Fibroblast of skin of right biceps (primary cell): ENCODE results near the gene KDM4F.
"Not testable (repeated sequence)": the region's sequence is repeated elsewhere in the genome, so short reads cannot be mapped to it uniquely, and the experiment has no call there.

Experiments used
- DNase-seq: peaks from one replicate; pipeline ENCODE4 v3.0.0-alpha.2; 2013

Gene KDM4F

DNA sequence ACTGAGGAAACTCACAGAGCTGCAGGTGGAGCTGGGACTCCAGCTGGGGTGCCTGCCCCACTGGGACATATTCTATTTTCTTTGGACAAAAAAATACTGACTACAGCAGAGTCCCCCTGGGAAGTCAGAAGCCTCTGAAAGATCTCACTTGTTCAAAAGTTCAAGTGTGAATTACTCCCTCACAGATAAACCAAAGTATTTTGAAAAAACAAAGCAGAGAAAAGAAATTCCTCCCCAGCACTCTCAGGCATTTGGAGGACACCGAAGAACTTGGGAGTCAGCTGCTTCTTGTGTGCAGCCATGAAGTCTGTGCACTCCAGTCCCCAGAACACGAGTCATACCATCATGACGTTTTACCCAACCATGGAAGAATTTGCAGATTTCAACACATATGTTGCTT lies at the start of gene KDM4F:
KDM4F (plus strand) TSS at position 301 of the 400 bp plus-strand sequence.
- DNase-seq, result not testable (repeated sequence)

DNA sequence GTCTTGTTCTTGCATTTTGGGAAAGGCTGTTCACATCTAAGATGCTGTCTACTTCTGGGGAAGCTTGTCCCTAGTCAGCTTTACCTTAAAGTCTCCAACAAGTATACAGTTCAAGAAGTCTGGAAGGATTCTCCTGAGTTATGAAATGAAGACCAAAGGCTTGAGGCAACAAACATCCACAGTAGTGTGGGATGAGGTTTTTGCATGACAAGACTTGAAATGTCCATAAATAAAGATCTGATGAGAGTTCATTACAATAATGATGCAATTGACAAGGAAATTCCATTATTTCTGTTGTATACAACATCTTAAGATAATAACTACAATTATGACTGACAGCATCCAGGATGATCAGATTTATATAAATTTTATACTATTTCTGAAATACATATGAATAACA lies 45.5 kb upstream of the KDM4F start:
- no peak for DNase-seq

DNA sequence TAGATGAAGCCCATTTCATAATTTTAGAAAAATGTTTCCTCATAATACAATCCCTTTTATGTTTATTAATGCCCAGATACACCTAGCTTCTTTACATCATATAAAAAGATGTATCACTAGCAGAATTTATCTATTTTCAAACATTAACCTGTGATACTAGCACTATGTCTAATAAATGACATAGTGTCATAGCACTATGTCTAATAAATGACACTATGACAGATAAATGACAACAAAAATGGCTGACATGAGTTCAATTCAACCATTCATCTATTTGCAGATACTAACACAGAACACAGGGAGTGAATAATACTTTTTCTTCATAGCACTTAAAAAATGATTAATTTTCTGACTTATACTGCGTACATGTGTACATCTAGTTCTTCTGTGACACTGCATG lies 43.6 kb upstream of the KDM4F start:
- DNase-seq, result no peak

DNA sequence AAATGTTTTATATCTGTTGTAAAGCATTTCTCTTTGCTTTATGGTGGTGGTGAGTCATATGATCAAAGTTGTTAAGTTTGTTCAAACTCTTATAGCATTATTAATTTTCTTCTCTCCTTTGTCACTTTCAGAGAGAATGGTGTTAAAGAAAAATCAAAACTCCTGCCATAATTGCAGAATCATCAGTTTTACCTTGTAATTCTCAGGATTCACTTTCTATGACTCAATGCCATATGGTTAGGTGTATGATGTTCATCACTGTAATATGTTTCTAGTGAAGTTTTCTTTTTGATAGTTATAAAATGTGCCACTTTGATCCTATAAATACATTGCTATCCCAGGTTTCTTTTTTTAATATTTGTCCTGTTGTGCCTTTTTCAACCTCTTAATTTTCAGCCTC lies 37.8 kb upstream of the KDM4F start:
- no peak for DNase-seq

DNA sequence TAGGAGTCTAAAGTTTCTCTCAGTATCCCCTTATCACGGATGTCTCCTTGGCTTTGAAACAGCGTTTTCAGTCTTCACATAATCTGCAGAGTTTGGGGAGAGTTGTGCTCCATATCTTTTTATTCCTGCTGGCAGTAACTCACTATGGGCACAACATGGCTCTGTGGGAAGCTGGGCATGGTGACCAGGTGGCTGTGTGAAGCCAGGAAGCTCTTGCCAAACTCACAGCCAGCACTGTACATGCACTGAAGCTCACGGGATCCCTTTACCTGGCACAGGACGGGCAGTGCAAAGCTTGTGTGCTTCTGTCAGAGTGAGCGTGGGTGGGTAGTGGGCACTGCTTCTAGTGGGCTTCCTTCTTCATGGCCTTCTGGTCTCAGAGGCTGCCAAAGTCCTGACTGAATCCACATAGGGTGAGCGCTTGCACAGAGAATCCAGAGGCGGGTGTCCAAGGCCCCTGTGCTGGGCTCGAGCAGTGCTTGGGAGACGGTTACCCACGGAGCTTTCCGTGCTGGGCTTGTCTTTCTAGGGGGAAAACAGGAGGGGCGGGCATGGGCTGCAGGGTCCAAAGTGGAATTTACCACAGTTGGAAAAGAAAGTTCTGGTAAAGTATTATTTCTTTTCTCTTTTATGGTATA lies 34.9 kb upstream of the KDM4F start:
- DNase-seq, result no peak

DNA sequence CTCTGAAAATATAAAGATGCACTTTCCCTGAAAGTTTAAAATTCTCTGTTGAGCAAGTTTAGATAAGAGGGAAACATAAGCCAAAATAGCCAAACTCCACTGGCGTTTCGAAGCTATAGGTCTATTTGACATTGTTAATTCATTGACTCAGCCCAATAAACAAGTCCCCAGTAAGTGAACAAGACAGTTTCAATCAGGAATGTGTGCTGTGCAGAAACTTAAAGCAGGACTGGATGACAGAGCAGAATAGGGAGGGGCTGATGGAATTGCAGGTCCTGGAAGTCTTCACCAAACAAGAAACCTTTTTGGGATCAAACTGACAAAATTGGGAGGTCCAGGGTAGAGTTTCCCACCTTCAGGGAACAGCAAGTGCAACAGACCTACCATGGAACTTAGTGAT lies 33.1 kb upstream of the KDM4F start:
- DNase-seq, result no peak

DNA sequence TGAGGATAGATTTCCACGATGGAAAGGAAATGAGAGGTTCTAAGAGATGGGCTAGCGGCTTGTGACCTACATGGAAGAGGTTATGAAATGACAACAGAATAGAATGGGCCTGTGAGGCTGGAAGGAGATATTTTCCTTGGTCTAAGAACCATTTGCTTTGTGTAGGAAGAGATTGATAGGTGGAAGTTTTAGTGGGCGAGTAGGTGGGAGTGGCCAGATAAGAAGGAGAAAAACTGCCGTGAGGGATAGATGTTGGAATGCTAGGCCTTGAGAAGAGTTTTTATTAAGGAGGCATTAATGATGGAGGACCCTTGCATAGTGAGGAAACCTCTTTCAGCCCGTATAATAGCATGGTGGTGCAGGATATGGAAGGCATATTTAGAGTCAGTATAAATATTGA lies 27.8 kb upstream of the KDM4F start:
- DNase-seq, result not testable (repeated sequence)

DNA sequence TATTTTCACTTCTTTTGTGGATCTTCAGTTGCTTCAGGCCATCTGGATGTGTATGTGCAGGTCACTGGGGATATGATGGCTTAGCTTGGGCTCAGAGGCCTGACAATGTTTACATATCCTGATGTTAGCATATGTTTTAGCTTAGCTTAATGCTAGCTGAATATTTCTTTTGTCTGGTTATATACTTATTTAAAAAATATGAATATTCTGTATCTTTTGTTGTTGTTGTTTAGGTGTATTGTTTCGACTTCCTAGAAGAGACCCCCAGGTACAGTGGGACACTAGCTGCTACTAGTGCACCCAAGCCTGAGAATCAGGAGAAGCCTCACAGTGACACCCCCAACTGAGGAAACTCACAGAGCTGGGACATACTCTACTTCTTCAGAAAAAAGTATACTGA lies 24.3 kb upstream of the KDM4F start, which contains the start of gene KDM4E:
KDM4E (plus strand) TSS at position 301 of the 400 bp plus-strand sequence. CDS start 300 bp downstream, outside the sequence.
- DNase-seq, result no peak

DNA sequence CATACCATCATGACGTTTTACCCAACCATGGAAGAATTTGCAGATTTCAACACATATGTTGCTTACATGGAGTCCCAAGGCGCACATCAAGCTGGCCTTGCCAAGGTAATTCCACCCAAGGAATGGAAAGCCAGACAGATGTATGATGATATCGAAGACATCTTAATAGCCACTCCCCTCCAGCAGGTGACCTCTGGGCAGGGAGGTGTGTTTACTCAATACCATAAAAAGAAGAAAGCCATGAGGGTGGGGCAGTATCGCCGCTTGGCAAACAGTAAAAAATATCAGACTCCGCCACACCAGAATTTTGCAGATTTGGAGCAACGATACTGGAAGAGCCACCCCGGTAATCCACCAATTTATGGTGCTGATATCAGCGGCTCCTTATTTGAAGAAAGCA lies 23.6 kb upstream of the KDM4F start:
- DNase-seq, result not testable (repeated sequence)

DNA sequence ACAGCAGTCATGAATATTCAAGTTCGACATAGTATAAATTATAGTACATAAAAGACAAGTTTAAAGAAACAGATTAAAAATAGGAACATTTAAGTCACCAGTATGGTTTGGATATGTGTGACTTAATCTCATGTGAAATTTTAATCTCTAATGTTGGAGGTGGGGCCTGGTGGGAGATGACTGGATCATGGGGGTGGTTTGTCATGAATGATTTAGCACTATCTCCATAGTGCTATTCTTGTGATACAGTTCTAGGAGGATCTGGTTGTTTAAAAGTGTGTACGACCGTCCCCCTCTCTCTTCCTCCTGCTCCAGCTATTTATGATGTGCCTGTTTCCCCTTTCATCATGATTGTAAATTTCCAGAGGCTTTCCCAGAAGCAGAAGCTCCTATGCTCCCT lies 20.9 kb upstream of the KDM4F start:
- DNase-seq, result no peak

DNA sequence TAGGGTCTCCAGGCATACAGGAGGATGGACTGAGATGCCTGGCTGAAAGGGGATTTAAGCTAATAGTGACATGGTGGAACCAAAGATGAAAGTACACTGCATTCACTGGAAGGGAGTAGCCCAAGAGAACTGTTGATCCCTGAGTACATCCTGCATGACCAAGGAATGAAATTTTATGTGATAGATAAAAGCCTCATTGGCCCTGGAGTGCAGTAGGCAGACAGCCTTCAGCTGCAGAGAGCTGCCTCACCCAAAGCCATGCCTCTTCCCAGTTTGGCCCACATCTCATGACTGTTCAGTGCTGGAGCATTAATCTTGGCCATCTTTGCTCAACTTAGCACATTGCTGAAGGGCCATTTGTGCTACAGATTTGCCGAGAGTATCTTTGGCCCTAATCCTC lies 16.2 kb upstream of the KDM4F start:
- DNase-seq, result no peak

DNA sequence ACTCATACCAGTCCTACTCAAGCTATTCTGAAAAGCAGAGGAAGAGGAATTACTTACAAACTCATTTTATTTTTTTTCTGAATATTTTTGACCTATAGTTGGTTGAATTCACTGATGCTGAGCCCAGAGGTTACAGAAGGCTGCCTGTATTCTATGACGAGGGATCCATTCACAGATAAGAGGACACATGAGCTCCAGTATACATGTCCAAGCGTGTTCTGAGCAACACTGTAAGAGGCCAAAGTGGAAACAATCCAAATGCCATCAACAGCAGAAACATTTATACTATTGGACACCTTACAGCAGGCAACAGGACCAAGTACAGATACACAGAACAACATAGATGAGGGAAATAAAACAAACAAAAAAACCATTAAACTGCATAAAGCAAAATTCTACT lies 13.9 kb upstream of the KDM4F start:
- no peak for DNase-seq

DNA sequence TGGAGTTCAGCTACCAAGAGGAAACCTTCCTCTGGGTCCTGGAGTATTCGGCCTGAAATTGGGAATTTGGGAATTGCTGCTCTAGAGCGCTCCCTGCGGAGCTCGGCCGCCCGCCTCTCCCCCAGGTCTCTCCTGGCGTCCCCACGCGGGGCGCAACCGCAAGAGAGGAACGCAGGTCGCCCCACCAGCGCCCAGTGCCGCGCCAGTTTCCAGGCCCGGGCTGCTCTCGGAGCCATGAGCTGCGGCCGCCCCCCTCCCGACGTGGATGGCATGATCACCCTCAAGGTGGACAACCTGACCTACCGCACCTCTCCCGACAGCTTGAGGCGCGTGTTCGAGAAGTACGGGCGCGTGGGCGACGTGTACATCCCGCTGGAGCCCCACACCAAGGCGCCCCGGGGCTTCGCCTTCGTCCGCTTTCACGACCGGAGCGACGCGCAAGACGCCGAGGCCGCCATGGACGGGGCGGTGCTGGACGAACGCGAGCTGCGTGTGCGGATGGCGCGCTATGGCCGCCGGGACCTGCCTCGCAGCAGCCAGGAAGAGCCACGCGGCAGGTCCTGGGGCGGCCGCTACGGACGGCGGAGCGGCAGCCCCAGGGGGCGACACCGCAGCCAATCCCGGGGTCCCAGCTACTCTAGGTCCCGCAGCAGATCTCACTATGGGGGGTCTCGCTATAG lies 11.7 kb upstream of the KDM4F start:
- DNase-seq, result peak; percentile 17

DNA sequence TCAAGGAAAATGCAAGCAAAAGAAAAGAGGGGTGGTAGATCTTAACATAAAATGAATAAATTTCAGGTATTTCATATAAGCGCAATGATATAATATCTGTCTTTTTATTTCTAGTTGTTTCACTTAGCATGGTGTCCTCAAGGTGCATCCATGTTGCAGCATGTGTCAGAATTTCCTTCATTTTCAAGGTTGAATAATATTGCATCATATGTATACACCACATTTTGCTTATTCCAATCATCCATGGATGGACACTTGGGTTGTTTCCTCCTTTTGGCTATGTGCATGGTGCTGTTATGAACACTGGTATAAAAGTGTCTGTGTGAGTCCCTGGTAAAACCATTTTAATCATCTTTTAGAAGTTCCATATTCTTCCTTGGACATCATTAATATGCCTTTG lies 7.0 kb upstream of the KDM4F start:
- DNase-seq, result no peak

DNA sequence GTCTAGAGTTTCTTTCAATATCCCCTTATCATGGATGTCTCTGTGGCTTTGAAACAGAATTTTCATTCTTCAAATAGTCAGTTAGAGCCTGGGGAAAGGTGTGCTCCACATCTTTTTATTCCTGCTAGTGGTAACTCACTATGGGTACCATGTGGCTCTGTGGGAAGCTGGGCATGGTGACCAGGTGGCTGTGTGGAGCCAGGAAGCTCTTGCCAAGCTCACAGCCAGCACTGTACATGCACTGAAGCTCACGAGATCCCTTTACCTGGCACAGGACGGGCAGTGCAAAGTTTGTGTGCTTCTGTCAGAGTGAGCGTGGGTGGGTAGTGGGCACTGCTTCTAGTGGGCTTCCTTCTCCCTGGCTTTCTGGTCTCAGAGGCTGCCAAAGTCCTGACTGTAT lies 6.3 kb upstream of the KDM4F start:
- no peak for DNase-seq

DNA sequence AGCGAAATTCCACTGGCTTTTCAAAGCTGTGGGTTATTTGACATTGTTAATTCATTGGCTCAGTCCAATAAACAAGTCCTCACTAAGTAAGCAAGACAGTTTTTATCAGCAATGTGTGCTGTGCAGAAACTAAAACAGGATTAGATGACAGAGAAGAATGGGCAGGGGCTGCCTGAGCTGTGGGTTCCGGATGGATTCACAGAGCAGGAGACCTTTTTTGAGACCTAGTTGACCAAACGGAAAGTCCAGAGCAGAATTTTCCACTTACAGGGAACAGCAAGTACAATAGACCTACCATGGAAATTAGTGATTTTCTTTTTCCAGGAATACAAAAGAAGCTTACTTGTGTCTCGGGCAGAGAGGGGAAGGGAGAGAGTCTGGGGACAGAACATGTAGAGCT lies 5.2 kb upstream of the KDM4F start:
- no peak for DNase-seq

DNA sequence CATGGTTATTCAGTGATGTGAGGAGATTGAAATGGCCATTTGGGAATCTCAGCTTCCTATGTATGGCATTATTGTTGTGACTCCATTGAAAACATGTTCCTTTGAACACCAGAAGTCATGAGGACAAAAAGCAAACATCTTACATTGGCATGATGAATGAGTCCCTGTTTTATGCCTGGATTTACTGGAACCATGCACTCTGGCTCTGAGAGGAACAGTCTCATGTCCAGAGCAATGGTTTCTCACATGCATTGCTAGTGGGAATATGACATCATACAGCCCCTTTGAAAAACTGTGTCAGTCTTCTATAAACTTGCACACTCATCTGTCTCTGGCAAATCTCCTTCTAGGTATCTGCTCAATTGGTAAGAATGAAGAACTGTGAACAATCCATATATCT lies 3.4 kb upstream of the KDM4F start:
- no peak for DNase-seq

DNA sequence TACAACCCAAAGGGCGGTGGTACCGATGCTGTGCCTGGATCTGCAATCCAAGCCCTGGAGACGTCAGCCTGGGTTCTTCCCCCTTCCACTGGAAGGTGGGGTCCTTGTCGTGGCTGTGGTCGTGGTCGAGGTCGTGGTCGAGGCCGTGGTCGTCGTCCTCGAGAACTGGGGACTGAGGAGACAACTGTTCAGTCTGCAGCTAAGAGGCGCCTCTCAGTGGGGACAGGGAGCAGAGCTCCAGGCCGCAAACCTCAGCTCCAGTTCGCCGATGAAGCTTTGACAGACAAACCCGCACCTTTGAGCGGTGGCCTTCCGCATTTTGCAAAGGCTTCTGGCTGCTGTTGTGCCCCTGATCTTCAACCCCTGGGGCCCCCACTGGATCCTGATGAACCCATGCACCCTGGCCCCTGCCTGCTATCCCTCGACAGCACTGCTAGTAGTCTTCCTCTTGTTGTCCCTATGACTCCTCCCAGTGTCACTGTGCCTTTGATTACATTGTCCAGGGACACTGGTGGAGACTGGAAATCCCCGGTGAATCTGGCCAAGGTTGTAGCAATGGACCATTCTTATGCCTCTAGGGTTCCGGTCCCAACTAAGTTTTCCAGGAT lies 1.5 kb downstream of the KDM4F start:
- DNase-seq, result no peak

DNA sequence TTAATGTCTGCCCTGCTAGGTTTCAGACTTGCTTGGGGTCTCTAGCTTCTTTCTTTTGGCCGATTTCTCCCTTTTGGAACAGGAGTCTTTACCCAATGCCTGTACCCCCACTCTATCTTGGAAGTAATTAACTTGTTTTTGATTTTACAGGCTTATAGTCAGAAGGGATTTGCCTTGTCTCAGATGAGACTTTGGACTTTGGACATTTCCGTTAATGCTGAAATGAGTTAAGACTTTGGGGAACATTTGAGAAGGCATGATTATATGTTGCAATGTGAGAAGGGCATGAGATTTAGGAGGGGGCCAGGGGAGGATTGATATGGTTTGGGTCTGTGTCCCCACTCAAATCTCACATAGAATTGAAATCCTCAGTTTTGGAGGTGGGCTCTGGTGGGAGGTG lies 5.1 kb downstream of the KDM4F start:
- DNase-seq, result no peak

DNA sequence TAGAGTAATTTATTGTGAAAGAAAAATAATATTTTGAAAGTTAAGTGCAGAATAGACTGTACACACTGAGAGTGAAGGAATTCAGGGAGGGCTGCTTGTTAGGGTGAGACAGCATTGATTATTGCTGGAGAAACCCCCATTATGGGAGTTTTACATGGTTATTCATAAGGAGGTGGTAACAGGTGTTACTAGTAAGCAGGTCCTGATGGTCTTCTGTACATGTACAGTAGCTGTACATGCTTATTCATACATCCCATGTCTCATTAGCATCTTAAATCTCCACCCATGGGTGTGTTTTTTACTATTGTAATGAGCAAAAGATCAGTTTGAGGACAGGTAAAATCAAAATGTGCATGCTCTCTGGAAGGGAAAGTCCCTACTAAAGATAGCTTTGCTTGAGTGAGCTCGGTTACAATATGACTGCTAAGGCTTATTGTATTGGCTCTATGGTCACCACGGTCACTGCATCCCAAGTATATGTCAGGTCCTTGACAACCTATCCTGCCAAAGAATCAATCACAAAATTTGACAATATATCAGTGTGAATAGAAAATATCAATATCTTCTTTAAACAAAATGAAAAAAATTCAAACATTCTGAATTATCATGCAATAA lies 6.2 kb downstream of the KDM4F start:
- DNase-seq, result no peak

DNA sequence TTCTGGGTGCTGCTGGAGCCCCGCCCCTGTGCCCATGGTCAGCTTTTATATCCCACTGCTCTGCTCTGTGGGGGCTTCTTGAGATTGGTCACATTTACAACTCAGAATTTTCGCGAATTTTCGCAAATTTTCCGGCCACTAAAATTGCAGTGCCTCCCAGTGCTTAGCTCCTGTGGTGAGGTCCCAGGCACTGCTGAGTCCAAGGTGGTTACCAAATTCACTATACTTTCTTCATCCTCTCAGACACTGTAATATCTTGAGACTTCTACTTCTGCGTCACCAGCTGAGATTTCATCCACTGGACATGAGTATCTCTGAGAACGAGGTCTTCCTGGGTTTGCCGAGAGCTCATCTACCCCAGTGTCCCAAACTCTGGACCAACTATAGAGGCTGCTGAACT lies 8.7 kb downstream of the KDM4F start:
- DNase-seq, result no peak

DNA sequence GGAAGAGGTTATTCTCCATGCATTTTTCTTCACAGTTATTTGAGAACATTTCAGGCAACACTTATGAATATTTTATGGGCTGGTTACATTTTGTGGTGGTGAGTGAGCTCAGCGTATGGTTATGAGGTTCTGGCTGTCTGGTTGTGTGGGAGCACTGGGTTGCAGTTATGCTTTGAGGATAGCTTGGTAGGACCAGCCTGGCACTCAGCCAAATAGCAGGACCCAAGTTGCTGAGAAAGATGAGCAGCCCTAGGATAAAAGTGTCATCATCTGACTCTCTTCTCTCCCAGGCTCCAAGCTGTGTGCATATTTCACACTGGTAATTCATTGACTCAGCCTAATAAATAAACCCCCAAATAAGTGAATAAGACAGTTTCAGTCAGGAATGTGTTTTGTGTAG lies 9.4 kb downstream of the KDM4F start:
- DNase-seq, result peak; percentile 47

DNA sequence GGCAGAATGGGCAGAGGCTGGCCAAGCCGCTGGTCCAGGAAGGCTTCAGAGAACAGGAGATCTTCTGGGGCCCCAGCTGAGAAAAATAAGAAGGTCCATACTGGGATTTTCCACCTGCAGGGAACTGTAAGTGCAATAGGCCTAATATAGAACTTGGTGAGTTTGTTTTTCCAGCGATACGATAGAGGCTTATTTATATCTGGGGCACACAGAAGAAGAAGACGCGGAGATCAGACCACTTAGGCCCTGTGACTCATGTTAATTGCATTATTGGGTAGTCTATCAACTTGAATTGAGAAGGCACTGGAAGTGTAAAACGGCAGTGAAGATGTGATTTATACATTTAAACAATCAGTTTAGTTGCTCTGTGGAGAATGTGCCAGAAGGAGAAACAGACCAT lies 9.8 kb downstream of the KDM4F start:
- DNase-seq, result no peak

DNA sequence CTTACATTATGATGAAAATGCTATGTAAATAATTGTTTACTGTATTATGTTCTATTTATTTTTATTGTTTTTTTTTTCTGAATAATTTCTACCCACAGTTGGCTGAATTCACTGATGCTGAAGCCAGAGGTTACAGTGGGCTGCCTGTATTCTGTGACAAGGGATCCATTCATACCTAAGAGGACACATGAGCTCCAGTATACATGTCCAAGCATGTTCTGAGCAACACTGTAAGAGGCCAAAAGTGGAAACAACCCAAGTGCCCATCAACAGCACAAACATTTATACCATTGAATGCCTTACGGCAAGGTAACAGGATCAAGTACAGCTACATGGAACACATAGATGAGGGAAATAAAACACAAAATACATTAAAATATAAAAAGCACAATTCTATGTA lies 16.1 kb downstream of the KDM4F start:
- no peak for DNase-seq
